ENCODE results near the gene FBF1.

Gene FBF1

DNA sequence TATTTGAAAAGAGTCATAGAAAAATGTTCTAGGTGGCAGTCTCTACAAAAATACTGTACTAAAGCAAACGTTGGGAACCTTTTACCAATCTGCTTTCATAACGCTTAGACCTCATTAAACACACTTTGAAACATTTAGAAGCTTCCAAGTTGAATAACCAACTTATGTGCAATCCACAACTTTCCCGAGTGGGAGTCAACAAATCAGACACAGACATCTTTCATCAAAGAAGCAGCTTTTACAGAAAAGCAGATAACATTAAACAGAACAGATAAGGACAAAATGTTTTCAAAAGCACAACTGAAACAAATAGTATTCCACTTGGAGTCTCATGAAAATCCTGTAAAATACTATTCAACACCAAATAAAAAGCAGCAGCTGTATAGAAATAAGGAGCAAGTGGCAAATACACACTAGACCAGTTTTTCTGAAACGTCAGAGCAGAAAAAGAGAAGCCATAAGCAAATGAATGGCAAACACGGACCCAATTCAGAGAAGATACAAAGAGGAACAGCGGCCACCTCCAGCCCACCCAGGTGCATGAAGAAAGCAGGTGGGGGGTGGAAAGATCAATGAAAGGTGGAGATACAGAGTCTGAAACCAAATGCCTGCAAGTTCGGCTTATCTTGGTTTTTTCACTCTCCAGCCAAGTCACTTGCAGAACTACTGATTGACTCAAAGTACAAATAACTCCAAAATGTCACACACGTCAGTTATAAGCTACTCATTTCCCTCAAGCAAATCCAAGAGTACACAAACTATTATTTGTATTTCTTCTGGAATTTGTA is 18.4 kb upstream of the FBF1 start:
- Histone ChIP-seq H3K9me3 (ENCODE audit: severe bottlenecking) (no peaks in the 10 kb centered on the region), H3K36me3 (peaks cover 36% of the 10 kb centered on the region), H3K27me3 (ENCODE audit: insufficient read depth, low read depth, severe bottlenecking) (no peaks in the 10 kb centered on the region), H3K4me3 (ENCODE audit: low read depth, low read length) (no peak overlapping the region), H3K27ac (no peak overlapping the region)
- no peak for TF ChIP-seq CTCF (IDR thresholded peaks at IDR 0.05; ENCODE audit: low read depth, low read length)
- DNase-seq = no peak

- DNase-seq = no peak
- H3K27me3 ChIP-seq (ENCODE audit: insufficient read depth, low read depth, severe bottlenecking) = no peaks in the 10 kb centered on the region
- no peak overlapping the region for H3K4me3 ChIP-seq (ENCODE audit: low read depth, low read length)
- no peak overlapping the region for H3K27ac ChIP-seq
- TF ChIP-seq CTCF (IDR thresholded peaks at IDR 0.05; ENCODE audit: low read depth, low read length) = no peak
- H3K36me3 ChIP-seq = peaks cover 83% of the 10 kb centered on the region
- no peaks in the 10 kb centered on the region for H3K9me3 ChIP-seq (ENCODE audit: severe bottlenecking)
These were observed 10.2 kb upstream of the FBF1 start for GRCh38 chr17:75950855-75951554.

DNA sequence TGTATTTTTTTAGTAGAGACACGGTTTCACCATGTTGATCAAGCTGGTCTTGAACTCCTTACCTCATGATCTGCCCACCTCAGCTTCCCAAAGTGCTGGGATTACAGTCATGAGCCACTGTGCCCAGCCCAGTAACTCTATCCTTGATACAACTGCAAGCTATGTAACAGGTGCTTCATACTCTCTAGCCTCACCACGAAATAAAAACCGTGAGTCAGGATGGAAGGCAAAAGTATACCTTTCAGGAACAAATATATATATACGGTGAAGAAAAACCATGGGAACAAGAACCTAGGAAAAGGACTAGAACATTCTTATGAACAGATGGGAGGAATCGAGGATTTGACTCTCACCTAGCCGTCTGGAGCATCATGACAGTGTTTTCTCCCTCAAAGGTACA is 9.6 kb upstream of the FBF1 start:
- H3K27me3 ChIP-seq (ENCODE audit: insufficient read depth, low read depth, severe bottlenecking) = no peaks in the 10 kb centered on the region
- TF ChIP-seq CTCF (IDR thresholded peaks at IDR 0.05; ENCODE audit: low read depth, low read length) = no peak
- peaks cover 79% of the 10 kb centered on the region for H3K36me3 ChIP-seq
- DNase-seq = no peak
- no peak overlapping the region for H3K27ac ChIP-seq
- no peak overlapping the region for H3K4me3 ChIP-seq (ENCODE audit: low read depth, low read length)
- H3K9me3 ChIP-seq (ENCODE audit: severe bottlenecking) = no peaks in the 10 kb centered on the region

DNA sequence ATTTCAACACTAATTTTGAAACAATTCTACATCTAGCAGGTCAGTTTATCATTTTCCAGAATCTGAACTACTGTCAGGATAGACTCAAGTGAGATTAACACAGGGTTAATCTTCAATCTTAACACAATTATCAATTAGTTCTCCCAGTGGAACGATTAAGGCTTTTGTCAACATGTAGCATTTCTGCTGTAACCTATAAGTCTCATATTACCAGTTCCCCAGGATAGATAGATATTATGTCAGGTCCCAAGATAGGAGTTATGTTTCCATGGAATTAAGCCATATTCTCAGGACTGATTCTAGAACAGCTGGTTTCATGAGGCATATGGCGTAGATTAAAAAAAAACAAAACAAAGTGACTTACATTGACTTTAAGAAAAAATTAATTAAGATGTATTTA is 4.4 kb upstream of the FBF1 start:
- H3K9me3 ChIP-seq (ENCODE audit: severe bottlenecking) = no peaks in the 10 kb centered on the region
- no peak overlapping the region for H3K4me3 ChIP-seq (ENCODE audit: low read depth, low read length)
- peaks cover 49% of the 10 kb centered on the region for H3K36me3 ChIP-seq
- no peak overlapping the region for H3K27ac ChIP-seq
- TF ChIP-seq CTCF (IDR thresholded peaks at IDR 0.05; ENCODE audit: low read depth, low read length) = no peak
- H3K27me3 ChIP-seq (ENCODE audit: insufficient read depth, low read depth, severe bottlenecking) = no peaks in the 10 kb centered on the region
- no peak for DNase-seq

- Histone ChIP-seq H3K9me3 (ENCODE audit: severe bottlenecking) (no peaks in the 10 kb centered on the region), H3K36me3 (peaks cover 34% of the 10 kb centered on the region), H3K4me3 (ENCODE audit: low read depth, low read length) (no peak overlapping the region), H3K27ac (no peak overlapping the region), H3K27me3 (ENCODE audit: insufficient read depth, low read depth, severe bottlenecking) (no peaks in the 10 kb centered on the region)
- no peak for TF ChIP-seq CTCF (IDR thresholded peaks at IDR 0.05; ENCODE audit: low read depth, low read length)
- no peak for DNase-seq
These were observed 2.6 kb upstream of the FBF1 start for GRCh38 chr17:75943491-75943890.

Measured in WERI-Rb-1 (cell line).